ENCODE data around the gene EHBP1L1.

DNA sequence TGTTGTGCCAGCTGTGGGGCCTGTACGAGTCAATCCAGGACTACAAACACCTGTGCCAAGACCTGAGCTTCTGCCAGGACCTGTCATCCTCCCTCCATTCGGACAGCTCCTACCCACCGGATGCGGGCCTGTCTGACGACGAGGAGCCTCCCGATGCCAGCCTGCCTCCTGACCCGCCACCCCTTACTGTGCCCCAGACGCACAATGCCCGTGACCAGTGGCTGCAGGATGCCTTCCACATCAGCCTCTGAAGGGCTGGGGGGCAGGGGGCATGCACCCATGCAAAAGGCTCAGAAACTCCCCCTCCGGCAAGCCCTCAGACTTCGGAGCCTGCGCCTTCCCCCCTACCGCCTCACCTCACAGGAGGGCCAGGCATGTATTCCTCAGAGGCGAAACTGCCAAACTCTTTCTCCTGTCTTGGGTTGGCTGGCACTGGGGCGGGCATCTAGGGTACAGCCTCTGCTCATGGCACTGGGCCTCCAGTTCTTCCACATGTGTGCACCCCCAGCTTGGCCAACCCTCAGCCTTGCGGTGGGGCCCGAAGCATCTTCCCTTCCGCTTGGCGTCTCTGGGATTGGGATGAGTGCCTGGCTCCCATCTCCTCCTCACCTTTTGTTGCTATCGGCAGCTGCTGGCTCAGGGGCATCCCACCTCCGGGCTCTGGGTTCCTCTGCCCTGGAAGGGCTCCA is 2.3 kb upstream of the EHBP1L1 start:
- TF ChIP-seq, protein P1, sequence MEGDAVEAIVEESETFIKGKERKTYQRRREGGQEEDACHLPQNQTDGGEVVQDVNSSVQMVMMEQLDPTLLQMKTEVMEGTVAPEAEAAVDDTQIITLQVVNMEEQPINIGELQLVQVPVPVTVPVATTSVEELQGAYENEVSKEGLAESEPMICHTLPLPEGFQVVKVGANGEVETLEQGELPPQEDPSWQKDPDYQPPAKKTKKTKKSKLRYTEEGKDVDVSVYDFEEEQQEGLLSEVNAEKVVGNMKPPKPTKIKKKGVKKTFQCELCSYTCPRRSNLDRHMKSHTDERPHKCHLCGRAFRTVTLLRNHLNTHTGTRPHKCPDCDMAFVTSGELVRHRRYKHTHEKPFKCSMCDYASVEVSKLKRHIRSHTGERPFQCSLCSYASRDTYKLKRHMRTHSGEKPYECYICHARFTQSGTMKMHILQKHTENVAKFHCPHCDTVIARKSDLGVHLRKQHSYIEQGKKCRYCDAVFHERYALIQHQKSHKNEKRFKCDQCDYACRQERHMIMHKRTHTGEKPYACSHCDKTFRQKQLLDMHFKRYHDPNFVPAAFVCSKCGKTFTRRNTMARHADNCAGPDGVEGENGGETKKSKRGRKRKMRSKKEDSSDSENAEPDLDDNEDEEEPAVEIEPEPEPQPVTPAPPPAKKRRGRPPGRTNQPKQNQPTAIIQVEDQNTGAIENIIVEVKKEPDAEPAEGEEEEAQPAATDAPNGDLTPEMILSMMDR (optimal IDR thresholded peaks at IDR 0.05 in 1 of 3, IDR thresholded peaks at IDR 0.05 in 1 of 3, conservative IDR thresholded peaks at IDR 0.05 in 1 of 3; ENCODE audit: extremely low read depth in 1 of 3, insufficient read depth in 2 of 3, low read length in 3 of 3): no peak
- TF ChIP-seq EZH2 (IDR thresholded peaks at IDR 0.05; ENCODE audit: low read length): no peak
